ENCODE results near the gene DBI.

The DBI gene

DNA sequence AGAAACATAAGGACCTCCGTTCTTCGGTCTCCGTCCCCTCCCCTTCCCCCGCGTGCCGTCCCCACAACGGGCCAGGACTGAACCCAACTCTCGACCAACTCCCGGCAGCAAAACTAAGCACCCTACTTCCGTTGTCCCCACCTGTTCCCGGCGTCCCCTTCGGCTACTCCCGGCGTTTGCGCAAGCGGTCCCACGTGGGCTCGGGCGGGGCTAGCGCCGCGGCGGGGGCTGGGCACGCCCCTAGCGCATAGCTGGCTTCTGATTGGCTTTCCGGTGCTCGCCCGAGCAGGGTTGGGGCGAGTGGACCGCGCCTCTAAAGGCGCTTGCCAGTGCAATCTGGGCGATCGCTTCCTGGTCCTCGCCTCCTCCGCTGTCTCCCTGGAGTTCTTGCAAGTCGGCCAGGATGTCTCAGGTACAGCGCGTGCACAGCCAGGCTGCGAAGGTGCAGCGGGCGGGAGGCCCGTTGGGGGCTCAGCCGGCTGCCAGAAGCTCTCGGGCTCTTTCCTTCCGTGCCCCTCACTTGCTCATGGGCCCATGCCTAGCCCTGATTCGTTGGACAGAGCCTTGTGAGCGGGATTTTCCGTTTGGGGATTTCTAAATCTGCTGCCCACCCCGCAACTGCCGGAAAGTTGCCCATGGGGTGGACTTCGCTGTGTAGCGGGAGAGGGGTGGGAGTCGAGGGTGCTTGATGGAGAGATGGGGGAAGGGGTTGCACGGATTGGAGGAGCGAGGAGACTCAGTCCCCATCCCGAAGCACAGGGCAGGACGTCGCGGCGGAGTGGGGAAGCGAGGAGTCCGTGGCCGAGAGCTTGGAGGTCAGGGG, at the start of gene DBI, which contains the start of gene C2orf76:
Gene DBI, plus strand, starts transcription at position 329 of the 823 bp plus-strand sequence. Its CDS starts 75 bp downstream, at position 404.
Gene C2orf76, minus strand, starts transcription at position 186 of the 823 bp plus-strand sequence. CDS start 26,875 bp downstream, outside the sequence.
- peak; percentile 96 for DNase-seq

DNA sequence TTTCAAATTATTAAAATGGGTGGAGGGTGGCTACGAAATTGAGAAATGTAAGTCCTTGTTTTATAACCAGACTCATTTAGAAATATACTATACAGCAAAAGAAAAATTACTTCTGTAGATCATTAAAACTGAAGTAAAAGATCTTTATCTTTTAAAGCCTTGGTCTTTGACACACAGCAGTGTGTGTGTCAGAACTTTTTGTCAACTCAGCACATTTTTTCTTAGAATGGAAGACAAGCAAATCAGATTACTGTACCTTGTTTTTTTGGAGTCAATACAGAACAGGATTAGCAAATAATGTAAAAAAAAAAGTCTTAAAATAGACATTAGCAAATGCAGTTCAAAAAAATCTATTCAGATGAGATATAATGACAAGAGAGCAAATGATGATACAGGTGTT, 49.2 kb upstream of the DBI start:
- no peak for DNase-seq

DNA sequence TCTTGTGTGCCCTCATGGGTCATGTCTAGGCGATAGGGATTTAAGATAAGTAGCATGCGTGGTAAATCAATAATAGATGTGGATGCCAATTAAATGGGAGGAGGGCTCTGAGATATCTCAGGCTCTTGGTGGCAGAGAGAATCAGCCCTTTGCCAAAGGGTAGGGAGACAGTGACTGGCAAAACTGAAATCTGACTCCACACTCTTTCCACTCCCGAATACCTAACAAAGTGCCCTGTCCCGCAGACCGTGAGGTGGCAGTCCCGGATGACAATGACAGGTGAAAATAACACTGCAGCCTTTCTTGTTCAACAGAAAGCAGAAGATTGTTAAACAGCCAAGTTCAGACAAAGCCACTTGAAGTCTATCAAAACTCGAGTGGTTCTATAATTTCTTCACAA, 47.2 kb upstream of the DBI start:
- DNase-seq: no peak

DNA sequence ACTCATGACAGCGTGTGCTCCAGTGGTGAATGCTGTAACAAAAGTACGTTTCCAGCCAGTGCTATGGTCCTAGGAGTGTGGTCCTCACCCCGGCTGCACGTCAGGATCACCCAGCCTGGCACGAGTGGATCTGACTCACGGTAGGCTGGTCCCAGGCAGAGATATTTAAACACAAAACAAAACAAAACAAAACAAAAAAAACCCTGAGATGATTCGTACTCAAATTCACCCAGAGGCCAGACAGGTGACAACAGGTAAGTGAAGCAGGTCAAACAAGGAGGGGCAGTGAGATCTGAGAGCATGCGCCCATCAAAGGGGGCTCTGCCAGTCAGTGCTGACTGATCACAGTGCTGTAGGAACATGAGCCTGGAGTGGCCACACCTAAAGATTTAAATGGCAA, 43.3 kb upstream of the DBI start:
- no peak for DNase-seq

DNA sequence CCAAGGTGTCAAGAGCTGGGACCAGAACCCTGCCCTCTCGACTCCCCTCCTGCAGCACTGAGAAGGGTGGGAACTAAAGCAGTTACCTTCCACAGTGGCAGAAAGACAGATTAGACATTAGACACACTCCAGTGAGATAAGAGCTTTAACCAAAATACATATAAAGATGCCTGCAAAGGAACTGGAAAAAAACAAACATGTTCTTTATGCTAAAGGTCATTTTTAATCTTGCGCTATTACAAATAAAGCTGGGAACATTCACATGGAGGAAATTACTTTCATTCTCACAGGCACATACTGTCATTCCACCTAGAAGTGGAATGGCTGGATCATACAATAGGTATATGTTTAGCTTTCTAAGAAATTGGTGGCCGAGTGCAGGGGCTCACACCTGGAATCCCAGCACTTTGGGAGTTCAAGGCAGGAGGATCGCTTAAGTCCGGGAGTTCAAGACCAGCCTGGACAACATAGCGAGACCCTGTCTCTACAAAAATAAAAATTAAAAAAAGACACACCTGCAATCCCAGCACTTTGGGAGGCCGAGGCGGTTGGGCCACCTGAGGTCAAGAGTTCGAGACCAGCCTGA, 42.0 kb upstream of the DBI start:
- DNase-seq: no peak

DNA sequence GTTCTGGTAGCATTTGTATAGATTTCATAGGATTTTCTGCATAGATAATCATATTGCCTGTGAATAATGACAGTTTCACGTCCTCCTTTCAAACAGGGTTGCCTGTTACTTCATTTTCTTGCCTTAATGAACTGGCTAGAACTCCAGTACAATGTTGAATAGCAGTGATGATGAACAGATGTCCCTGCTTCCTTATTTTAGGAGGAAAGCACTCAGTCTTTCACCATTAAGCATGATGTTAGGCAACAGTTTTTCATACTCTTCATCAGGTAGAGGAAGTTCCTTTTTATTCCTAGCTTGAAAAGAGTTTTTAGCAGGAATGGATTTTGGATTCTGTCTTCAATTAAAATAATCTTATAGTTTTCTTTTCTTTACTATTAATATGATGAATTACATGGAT, 39.8 kb upstream of the DBI start:
- no peak for DNase-seq

DNA sequence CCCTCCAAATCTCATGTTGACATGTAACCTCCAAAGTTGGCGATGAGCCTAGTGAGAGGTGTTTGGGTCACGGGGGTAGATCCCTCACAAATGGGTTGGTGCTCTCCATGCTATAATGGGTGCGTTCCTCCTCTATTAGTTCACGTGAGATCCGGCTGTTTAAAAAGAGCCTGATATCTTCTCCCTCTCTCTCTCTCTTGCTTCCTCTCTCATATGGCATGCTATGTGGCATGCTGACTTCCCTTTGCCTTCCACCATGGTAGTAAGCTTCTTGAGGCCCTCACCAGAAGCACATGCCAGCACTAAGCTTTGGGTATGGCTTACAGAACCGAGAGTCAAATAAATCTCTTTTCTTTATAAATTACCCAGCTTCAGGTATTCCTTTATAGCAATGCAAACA, 39.3 kb upstream of the DBI start:
- DNase-seq: no peak

DNA sequence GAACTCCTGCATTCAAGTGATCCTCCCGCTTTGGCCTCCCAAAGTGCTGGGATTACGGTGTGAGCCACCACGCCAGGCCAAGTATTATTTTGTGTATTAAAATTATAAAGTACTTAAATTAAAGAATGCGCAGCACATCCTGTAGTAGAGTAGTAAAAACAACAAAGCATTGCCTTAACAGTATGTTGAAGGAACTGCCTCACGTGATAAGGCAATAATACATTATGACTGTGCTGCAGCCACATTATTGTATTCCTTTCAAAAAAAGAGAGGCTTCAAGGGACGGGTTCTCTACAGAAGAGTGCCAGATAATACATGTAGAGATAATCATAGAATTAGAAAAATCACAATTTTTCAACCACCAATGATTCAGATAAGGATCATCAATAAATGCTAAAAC, 33.8 kb upstream of the DBI start:
- DNase-seq: no peak

DNA sequence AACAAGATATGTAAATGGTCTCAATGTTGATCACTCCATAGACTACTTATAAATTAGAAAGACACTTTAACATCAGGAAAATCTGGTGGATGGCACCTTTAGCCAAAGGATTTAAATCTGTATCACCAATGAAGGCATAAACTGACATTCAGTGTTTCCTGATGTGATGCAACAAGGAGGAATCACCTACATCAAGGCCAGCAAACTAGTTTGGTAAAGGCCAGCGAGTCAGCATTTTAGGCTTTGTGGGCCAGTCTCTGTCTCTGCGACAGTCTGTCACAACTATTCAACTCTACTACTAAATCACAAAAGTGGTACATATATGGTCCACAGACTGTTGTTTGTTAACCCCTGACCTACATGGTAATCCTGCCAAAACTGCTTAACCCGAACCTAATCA, 33.4 kb upstream of the DBI start:
- no peak for DNase-seq

DNA sequence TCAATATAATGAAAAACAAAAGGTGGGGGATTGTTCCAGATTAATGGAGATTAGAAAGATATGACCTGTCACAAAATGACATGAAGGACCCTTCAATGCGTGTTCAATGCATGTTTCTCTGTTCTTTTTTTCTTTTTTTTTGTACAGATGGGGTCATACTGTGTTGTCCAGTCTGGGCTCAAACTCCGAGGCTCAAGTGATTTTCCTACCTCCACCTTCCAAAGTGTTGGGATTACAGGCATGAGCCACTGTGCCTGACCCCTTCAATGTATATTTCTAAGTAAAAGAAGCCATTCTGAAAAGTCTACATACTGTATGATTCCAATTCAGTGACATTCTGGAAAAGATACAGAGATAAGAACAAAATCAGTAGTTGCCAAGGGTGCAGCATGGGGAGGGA, 32.9 kb upstream of the DBI start:
- DNase-seq: no peak

DNA sequence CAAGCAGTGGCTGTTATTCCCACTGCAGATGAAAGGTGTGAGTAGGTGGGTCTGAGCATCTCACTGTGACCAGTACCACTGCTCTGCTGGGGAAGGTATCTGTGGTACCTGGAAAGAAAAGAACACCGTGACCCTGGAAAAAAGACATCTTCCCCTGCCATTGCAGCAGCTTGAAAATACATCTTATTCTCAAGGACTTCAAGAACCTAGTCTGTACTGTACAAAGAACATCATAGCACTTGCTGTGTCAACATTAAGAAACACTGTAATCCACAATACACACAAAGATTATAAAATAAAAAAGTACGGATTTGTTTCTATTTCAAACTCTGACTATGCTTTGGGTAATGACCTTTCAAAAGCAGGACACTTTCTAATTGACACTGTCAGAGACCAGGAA, 29.0 kb upstream of the DBI start:
- DNase-seq: no peak

DNA sequence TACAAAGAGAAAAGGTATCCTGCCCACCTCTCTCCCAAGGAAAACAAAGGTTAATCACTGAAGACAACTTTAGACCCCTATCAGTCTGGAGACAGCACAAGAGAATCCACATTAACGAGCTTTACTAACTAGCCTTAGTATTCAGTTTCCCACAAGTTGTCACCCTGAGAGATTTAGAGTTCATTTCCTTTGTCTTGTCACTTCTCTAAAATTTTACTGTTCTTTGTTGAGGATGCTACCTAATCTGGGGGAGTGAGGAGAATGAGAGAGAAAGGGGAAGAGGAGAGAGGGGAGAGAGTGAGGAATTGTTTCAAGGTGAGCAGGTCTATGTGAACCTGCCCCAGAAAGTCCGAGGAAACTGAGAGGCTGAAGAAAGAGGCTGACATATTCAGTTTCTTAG, 28.5 kb upstream of the DBI start:
- no peak for DNase-seq

DNA sequence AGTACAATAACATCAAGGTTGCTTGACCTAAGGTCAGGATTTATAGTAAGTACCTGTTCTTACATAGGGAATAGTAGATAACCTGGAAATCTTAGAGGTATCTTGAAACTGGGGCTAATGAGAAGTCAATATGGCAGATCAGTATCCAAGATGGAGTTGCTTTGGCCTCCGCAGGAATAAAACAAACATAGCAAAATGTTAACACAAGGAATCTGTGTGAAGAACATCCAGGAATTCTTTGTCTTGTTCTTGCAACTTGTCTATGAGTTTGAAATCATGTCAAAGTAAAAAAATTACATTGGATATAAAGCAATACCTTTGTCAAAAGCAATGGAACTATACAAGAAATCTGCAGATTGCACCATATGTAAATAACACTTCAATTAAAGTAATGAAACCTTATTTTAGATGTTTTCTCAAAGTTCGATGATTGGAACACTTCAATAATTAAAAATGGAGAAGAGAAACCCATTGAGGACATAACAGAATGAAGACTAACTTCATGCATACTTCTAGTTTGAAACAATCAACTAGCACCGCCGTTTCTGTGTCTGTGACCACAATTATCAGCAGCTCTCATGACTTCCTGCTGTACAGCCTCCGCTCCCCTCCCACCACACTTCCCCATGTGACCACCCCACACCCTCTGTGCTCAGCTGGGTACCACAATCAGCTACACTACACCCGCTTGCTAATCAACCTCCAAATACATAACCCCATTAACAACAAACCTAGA, 27.8 kb upstream of the DBI start:
- no peak for DNase-seq

DNA sequence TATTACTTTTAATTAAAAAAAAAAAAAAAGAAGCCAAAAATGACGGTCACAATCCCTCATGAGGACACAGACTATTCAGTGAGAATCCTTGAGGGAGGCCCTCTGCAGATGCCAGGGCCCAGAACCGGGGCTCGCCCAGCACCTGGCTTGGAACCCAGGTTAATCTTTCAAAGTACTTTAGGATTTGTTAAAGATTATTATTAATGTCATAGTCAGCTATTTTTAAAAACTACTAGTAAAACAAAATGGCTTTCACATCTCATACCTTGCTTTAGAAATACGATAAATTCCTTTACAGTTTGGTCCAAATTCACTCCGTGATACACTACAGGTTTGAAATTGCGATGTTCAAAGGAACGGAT, 27.2 kb upstream of the DBI start:
- no peak for DNase-seq

DNA sequence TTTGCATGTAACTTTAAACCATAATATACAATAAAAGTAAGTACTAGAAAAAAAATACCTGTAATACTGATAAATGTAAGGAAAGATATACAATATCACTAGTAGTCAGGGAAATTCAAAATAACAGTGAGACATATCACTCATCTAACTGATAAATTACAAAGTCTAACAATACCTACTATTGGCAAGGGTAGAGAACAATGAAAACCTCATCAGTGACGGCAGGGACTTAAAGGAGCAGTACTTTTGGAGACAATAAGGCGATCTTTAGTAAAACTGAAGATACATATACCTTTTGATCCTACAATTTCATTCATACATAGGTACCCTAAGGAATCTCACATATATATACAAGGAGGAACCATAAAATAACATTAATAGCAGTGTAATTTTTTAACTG, 25.1 kb upstream of the DBI start:
- no peak for DNase-seq

DNA sequence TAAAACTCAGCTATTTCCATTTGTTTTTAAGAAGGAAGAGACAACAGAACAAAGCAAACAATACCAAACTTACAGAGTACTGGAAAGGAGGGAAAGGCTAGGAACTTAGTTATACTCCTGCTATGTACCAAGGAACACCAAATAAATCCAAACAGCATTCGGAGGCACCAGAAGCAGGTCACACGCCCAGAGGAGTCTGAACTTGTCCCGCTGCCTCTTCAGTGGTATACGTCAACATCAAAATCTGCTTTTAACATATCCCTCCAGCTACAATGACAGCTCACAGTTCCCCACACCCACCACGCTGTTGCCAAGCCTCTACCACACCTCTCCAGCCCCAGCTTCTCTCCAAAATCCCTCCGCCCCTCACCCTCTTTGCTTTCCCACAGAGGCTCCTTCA, 17.5 kb upstream of the DBI start:
- DNase-seq: no peak

DNA sequence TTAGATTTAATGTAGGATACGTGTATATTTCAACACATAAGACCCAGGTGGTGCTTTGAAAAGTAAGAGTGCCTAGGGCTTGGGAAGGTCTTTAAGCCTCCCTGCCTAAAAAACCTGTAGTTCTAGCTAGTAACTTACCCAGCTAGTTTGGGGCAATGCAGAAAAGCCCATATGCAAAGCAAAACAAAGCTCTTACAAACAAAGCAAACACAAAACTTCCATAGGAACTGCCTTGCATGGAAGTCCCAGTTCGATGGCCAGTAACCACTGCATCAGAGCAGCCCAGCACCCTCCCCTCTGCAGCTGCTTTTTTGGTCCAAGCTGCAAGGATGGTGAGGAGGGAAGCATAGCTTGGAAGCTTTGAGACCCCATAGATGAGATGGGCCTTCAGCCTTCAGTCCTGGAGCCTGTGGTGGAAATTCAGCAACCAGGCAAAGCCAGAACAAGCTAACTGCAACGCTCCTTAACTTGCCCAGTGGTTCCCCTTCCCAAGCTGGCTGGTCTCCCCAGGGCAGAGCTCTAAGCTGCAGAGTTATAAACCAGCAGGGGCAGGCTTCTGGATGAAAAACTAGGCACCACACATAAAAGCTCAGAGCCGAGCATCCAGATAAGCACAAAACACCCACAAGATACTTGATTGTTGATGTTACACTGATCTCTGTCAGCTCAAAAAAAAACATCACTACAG, 16.3 kb upstream of the DBI start:
- DNase-seq: no peak

DNA sequence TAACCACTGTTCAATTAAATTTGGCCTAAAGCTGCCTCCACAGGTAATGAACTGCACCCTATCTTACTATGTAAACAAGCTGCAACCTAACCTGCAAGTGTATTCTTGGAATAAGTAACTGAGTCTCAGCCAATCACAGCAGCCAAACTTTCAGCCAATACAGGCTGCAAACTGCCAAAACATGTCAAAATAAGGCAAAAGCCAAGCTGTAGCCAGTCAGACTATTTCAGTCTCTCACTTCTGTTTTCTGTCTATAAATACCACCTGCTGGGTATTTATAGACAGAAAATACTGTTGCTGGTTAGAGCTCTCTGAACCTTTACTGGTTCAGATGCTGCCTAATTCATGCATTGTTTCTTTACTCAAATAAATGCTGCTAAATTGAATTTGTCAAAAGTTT, 14.4 kb upstream of the DBI start:
- no peak for DNase-seq

DNA sequence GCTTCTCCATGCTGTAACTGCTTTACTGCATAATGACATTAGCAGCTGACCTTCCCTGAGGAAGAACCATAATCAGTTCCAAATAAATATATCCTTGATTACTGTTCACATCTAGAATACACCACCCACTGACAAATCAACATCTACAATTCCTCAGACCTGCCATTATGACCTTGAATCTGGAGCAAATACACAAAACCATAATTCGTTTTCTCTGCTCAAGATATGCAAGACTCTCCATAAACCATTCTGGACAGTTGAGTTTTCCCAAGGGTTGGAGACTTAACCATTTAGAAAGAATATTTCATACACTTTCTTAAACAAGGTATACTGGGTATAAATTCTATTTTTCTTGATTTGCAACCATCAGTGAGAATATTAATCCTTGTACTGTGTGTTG, 11.9 kb upstream of the DBI start:
- DNase-seq: no peak

DNA sequence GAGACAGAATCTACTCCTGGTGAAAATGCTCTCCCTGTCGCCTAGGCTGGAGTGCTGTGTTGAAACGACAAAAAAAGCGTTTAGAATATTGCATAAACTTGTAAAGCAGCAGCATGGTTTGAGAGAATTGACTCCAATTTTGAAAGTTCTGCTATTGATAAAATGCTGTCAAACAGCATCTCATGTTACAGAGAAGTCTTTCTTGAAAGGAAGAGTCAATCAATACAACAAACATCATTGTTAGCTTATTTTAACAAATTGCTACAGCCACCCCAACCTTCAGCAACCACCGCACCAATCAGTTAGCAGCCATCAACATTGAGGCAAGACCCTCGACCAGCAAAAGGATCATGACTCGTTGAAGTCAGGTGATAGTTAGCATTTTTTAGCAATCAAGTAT, 7.0 kb upstream of the DBI start:
- no peak for DNase-seq

DNA sequence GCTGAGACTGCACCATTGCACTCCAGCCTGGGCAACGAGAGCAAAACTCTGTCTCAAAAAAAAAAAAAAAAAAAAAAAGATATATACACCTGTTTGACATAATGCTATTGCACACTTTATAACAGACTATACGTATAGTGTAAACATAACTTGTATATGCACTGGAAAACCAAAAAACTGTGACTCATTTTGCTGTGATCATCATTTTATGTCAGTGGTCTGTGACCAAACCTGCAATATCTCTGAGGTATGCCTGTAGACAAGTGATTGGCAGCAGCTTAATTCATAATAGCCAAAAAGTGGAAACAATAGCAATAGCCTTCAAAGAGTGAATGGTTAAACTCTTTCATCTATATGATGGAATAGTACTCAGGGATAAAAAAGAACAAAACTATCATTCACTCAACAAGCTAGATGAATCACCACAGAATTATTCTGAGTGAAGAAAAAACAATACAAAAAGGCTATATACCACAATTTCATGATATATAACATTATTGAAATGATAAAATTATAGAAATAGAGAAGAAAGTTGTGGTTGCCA, 6.3 kb upstream of the DBI start:
- DNase-seq: no peak

DNA sequence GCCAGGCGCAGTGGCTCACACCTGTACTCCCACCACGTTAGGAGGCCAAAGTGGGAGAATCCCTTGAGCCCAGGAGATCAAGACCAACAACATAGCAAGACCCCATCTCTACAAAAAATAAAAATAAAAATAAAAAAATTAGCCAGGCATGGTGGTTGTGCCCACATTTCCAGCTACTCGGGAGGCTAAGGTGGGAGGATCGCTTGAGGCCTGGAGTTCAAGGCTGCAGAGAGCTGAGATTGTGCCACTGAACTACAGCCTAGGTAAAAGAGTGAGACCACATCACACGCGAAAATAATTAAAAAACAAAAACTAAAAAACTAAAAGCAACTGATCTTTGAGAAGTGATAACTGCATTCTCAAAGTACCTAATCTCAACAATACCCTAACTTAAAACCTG, 2.0 kb upstream of the DBI start:
- no peak for DNase-seq

DNA sequence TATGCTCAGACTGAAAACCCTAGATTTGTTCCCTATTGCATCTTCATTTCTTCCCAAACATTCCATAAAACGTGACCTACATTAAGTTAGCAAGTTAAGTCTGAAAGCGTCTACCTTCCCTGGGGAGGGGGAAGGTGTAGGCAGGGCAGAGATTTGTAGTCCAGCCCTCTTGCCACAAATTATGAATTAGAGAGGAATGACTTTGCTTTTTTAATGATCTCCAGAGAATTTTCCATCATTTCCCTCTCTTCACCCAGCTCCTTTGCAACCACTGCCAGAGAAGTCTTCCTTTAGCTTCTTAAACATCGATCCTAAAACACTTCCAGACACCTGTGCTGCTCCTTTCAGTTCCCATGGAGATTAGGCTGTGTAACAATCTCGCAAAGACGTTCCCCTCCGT, 1.3 kb upstream of the DBI start:
- DNase-seq: no peak

Data from NCI-H774 (cell line).